Kidney (tissue), 14 donors: Measurements from ENCODE around the gene LPCAT3. TPM values are rescaled to one million over a fixed set of nuclear protein-coding genes. Genes with fewer than 3 reads are reported as not detected.

Experiments
- DNase-seq, 5 donors: peaks; one replicate each; pipeline ENCODE4 v3.0.0-alpha.2; 2013 to 2020
- FAIRE-seq: peaks from 2 replicates; lab custom pipeline; 2012; peaks lifted over from hg19 to GRCh38; lab: Jason Lieb, UNC
- H3K27ac ChIP-seq, 2 donors: one replicate each; pipeline ENCODE4 v1.7.0; 2013; ENCODE audit warnings: low read depth in 2 of 2, low read length in 2 of 2, inconsistent platforms in 1 of 2
- H3K27me3 ChIP-seq: one replicate; pipeline ENCODE4 v1.7.1; 2013; ENCODE audit warnings: low read length, inconsistent platforms; ENCODE audit not compliant: control insufficient read depth, insufficient read depth
- H3K36me3 ChIP-seq, 3 donors: one replicate each; pipeline versions ENCODE4 v1.7.0 to v1.7.1; 2013; ENCODE audit warnings: low read length in 3 of 3, control low read depth in 1 of 3, inconsistent platforms in 1 of 3; ENCODE audit not compliant: insufficient read depth in 3 of 3, control insufficient read depth in 2 of 3
- H3K4me1 ChIP-seq, 3 donors: one replicate each; pipeline versions ENCODE4 v1.7.0 to v1.7.1; 2013; ENCODE audit warnings: low read length in 3 of 3, inconsistent platforms in 1 of 3, low read depth in 1 of 3; ENCODE audit not compliant: control insufficient read depth in 2 of 3, insufficient read depth in 2 of 3
- H3K4me3 ChIP-seq, 3 donors: one replicate each; pipeline versions ENCODE4 v1.7.0 to v1.8.1; 2013; ENCODE audit warnings: low read length in 3 of 3, control low read depth in 1 of 3, inconsistent platforms in 1 of 3
- H3K9ac ChIP-seq, 3 donors: one replicate each; pipeline versions ENCODE4 v1.7.0 to v1.7.1; 2013; ENCODE audit warnings: low read length in 3 of 3, control low read depth in 1 of 3, inconsistent platforms in 1 of 3
- H3K9me3 ChIP-seq, 3 donors: one replicate each; pipeline versions ENCODE4 v1.7.0 to v1.7.1; 2013; ENCODE audit warnings: low read length in 3 of 3, control low read depth in 1 of 3, inconsistent platforms in 1 of 3; ENCODE audit not compliant: control insufficient read depth in 2 of 3, insufficient read depth in 1 of 3
- CTCF ChIP-seq: IDR thresholded peaks from 3 replicates; pipeline ENCODE4 v1.5.1; 2012; ENCODE audit warnings: mild to moderate bottlenecking, moderate library complexity, borderline replicate concordance; ENCODE audit not compliant: insufficient read depth; ENCODE audit errors: extremely low read depth
- intact Hi-C: fragments of 100-400 bp; cut with DNase I; formaldehyde crosslinking; loops from one replicate; pipeline ENCODE4 v1.11.1; 2022
- polyA plus RNA-seq: library from polyadenylated mRNA; stranded (reverse); fragments of 350-450 nt; fragmentation: Illumina TruSeq; extraction: RNeasy Lipid Tissue Mini Kit (QIAGEN cat#74804); gene quantifications from one replicate; pipeline ENCODE4 v1.2.3, GENCODE V29; 2014; ENCODE audit warnings: low read depth, low replicate concordance; ENCODE audit not compliant: insufficient read depth
- total RNA-seq: library from RNA; stranded (reverse); fragmentation: NEBNext Ultra II Directional; extraction: Animal tissue kit (Norgen Biotek cat#: 25700); gene quantifications from one replicate; pipeline ENCODE4 v1.2.1, GENCODE V29; 2021
- donor health status: control.
- donor health status: control.
- donor health status: control.
- donor health status: control.
- donor health status: control.
- donor health status: DM: yes; HTN: yes; CAD: no.
- donor health status: Normal renal cell carcinoma (clear cell type).

LPCAT3 gene
- total and polyA plus RNA-seq, 2 donors from 2014 or later: 59.2 to 77.8 TPM

- Histone ChIP-seq H3K4me1 (no peaks in the 10 kb centered on the region), H3K9me3 (no peaks in the 10 kb centered on the region), H3K4me3 (no peak overlapping the region), H3K27me3 (no peaks in the 10 kb centered on the region), H3K9ac (no peak overlapping the region), H3K27ac (no peak overlapping the region), H3K36me3 (peaks cover 4 to 43% (median 37%) of the 10 kb centered on the region in 3 donors)
- intact Hi-C loops: no loop called here
- no peak for DNase-seq
- no peak for TF ChIP-seq CTCF
- no peak for FAIRE-seq
Measured at GRCh38 chr12:6981152-6982052, 36.9 kb downstream of the LPCAT3 start.

GRCh38 chr12:6980740-6981139, 37.5 kb downstream of the LPCAT3 start:
- H3K9ac ChIP-seq: no peak overlapping the region
- FAIRE-seq (no peak), DNase-seq (no peak)
- H3K36me3 ChIP-seq: peaks cover 4 to 49% (median 42%) of the 10 kb centered on the region in 3 donors
- H3K4me1 ChIP-seq: no peaks in the 10 kb centered on the region
- H3K27me3 ChIP-seq: no peaks in the 10 kb centered on the region
- no peak overlapping the region for H3K27ac ChIP-seq
- H3K4me3 ChIP-seq: no peak overlapping the region
- intact Hi-C loops: no loop called here
- TF ChIP-seq CTCF: no peak
- no peaks in the 10 kb centered on the region for H3K9me3 ChIP-seq

GRCh38 chr12:6980075-6980474, 38.2 kb downstream of the LPCAT3 start:
- no peaks in the 10 kb centered on the region for H3K9me3 ChIP-seq
- intact Hi-C loops: no loop called here
- FAIRE-seq (no peak), DNase-seq (no peak)
- H3K27ac ChIP-seq: no peak overlapping the region
- no peak for TF ChIP-seq CTCF
- no peaks in the 10 kb centered on the region for H3K27me3 ChIP-seq
- H3K9ac ChIP-seq: no peak overlapping the region
- H3K4me1 ChIP-seq: no peaks in the 10 kb centered on the region
- no peak overlapping the region for H3K4me3 ChIP-seq
- peaks cover 9 to 55% (median 49%) of the 10 kb centered on the region in 3 donors for H3K36me3 ChIP-seq
